IPS-11a (cell line): Measurements from ENCODE around the gene ZEB2.

ENCODE experiments used
- H3K4me3 ChIP-seq: one replicate; pipeline ENCODE4 v1.5.1; 2013; ENCODE audit warnings: low read depth, low read length, control low read depth

The ZEB2 gene

DNA sequence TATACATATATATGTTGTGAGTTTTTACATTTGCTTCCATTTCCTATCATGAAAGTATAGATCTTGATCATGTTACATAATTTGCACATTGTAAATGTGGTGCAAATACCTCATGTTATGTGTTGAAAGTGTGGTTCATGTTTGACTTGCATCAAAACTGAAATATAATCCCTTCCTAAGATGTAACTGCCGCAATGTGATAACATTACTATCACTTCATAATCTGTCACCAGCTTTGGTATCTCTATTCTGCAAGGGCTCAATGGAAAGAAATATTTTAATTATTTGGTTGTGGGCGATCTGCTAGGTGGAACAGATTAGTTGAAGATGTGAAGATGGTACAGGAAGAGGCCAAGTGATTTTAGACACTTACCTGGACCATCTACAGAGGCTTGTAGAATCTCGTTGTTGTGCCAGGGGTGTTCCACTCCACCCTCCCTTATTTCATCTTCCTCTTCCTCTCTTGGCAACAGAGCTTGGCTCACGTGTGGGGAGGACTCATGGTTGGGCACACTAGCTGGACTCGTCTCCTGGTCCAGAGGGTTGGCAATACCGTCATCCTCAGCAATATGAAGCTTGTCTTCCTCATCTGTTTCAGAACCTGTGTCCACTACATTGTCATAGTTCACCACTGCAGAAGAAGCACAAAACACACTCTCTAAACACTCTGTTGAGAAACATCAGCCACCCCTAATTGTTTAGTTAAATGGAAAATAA lies 90.4 kb downstream of the ZEB2 start:
- H3K4me3 ChIP-seq: no peak overlapping the region

DNA sequence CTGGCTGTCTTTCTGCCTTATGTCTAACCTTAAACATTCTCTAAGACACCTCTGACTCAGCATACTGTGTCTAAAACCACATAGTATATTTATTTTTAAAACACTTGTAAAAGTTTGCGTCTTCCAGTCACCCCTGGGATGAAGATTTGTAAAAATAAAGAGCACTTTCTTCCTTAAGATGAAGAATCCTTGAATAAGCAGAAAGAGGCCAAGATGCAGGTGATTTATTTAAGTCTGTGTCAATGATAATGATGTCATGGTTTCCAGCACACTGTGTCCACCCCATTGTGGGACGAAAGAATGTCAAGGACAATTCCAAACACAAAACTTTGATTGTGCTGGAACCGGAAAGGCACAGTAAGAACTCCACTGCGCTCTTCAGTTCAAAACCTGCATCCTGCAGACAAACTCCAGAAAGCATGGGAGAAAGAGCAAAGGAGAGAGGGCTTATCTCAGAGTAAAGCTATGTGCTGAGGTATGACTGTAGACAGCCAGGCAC lies 92.9 kb downstream of the ZEB2 start:
- H3K4me3 ChIP-seq: no peak overlapping the region

DNA sequence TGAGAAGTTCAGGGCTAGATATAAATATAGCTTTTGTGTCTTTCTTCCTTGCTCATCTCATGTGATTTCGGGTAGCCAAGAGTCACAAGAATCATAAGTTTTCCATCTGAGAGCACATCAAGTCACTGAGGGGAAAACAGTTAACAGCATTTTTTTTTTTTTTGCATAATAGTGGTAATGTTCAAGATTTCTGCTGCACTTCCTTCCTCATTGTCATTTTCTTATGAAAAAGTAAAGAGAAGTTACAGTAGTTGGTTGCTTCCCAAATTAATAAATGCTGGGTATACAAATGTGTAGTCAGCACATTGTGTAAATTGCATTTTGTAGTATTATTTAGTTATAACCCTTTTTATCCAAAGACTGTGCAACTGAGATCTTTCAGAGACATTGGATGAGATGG lies 93.6 kb downstream of the ZEB2 start:
- no peak overlapping the region for H3K4me3 ChIP-seq

DNA sequence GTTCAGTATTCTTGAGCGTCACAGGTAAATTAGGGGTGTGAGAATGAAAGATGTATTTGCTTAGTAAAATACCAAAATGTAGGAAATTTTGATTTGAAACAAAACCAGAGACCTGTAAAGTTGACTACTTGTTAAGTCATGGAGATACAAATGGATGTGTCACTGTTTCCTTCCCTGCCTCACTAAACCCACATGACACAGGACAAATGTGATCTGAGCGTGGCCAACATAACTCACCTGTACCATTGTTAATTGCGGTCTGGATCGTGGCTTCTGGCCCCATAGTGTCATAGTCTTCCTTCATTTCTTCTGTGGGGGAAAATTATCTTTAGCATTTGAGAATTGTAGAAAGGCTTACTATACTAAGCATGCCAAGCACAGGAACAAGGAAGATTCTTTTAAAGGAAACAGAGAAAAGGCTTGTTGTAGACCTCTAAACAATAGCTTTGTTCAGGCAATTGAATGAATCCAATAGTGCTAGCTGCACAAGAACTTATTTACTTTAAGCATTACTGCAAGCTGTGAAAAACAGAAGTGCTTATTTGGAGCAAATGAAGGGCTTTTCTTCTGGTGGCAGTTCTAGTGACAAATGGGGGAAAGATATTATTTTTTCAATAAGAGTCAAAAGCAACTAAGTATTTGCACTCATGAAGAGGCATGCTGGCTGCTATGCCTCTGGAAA lies 95.2 kb downstream of the ZEB2 start:
- no peak overlapping the region for H3K4me3 ChIP-seq

DNA sequence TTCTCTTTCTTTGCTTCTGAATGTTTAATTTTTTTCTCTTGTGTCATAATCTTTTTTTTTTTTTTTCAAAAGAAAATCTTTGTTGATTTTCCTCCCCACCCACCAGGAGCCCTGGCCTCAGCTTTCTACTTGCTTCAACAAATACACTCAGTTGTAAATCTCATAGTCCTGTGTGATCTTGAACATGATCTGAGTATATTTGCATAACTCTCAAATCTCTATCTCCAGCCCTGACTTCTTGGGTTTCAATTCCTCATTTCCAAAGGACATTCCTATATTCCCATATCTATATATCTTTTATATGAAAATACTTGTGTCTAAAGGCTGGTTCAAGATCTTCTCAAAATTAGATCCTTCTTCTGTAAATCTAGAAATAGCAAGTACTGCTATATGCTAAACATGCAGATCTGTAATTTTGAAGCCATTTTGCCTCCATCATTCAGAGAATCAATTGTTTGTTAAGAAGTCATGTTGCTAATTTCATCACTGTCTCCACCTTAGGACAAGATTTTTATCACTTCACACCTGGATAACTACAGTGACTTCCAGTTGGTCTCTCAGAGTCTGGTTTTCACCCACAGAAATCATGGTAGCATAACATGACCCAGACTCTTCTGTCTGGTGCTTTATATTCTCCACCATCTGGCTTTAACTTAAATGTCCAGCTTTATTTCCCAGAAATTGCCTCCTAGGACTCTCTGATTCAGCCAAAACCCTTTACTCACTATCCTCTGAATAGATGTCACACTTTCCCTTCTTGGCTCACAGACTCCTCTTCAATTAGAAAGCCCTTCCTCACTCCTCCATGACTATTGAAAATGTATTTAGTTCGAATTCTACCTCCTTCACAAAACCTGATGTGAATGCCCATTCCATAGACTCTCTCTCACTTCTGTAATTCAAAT lies 98.1 kb downstream of the ZEB2 start:
- H3K4me3 ChIP-seq: no peak overlapping the region

DNA sequence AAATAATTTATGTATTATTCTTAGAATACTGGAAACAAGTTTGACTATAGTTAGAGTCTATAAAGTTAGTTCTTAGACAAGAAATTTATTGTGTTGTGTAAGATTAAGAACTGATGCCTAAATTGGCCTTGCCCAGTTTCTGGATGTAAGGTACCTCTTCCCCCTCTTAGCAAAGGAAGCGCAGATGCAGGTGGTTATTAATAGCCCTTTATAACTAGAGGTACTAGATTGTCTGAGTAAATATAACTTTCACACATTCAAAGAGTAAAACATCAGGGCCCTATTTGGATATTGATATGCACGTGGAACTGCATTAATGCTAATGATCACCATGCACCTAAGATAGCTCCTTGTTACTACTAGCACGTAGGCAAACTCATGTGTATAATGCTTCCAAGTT lies 100.7 kb downstream of the ZEB2 start:
- no peak overlapping the region for H3K4me3 ChIP-seq

DNA sequence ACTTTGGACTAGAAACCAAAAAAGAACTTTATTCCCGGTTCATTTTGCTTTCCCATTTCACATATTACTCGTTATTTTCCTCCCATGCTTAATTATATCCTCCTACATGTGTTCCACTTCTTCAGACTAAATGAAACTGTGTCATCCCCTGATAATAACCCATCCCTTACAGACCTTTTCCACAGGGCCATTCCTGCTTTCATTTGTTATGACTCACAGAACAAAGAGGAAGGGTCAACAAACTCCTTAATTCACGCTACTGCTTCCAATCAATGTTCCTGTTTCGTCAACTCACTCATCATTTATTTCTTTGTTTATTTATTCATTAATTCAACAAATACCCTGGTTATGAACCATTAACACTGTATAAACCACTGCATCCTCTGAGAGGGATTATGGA lies 104.5 kb downstream of the ZEB2 start:
- H3K4me3 ChIP-seq: no peak overlapping the region

DNA sequence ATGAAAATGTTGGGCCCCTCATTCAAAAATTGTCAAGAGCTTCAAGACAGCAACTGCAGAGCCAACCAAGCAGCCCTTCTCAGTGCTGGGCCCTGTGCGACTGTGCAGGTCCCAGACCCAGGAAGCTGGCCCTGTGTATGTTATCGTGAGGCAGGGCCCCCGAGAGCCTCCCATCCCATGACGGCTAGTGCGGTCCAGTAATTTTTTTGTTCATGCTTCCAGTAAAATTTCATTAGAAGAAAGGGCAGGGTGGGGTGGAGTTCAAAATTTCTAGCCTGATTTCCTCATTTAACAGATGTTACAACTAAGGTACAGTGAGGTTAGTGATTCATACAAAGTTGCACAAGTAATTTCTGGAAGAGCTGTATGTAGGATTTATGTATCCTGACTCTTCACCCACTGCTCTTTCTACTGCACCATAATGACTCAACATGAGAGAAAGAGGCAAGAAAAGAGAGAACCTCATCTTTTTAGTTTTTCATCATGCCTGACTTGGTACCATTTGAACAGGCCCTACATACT lies 105.5 kb downstream of the ZEB2 start:
- no peak overlapping the region for H3K4me3 ChIP-seq

DNA sequence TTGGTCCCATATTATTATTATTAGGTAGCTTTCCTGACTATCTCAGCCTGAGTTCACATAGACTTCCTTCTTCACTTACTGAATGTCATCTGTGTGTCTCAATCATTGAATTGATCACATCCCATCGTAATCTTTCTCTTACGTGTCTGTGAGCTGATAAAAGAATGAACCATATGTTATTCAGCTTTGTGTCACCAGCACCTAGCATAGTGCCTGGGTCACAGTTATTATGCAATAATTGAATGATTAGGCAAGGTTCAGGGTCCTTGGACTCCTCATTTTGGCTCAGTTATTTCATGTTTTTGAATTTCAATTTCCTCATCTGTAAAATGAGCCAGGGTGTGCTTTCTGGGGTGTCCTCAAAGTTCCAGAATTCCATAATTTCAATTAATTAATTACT lies 107.2 kb downstream of the ZEB2 start:
- H3K4me3 ChIP-seq: no peak overlapping the region

DNA sequence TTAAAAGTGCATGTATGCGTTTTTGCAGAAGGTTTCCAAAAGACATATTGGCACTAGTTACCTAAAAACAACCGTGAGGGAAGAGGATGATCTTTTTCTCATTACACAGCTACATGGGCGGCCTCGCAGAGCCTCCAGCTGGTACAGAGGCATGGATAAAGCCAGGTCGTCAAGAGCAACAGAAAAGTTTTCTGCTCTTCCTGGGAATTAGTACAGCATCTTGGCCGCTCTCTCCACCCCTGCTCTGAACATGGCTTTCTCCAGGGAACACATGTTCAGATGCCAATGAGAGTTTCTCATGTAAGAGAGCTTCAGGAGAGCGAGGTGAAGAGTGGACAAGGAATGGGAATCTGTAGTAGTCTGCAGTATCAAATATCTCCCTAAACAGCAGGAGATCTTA lies 108.4 kb downstream of the ZEB2 start:
- H3K4me3 ChIP-seq: no peak overlapping the region

DNA sequence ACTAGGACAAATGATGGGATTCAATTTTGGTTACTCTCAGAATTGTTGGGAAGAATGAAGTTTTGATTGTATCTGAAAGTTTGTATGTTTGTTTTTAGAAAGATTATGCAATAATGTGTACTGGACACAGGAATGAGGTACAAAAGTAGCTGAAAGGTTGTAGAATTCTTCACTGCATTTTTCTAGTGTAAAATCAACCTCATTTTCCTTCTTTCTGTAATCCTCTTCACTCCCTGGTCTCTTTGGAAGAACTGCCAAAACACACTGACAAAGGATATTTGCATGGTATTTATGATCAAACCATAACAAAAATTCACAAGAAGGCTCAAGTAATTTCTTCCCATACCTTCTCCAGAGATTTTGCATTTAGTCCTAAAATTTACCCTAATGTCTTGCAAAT lies 110.7 kb downstream of the ZEB2 start:
- H3K4me3 ChIP-seq: no peak overlapping the region

DNA sequence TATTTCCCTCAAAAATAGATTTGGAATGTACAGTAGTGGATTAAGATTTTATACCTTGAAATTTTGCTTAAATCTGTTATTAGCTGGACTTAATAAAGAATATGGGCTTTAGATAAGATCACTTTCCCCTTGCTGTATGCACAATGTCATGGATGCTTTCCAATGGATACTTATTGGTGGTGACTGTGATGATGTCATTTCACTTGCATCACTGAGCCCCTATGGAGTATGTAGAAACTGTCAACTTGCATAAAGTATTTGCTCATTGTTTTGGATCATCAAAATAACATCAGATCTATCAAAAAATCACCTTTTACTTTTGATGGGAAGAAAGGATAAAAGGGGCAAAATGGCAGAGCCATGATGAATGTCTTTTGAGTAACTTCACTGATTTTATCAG lies 112.7 kb downstream of the ZEB2 start:
- H3K4me3 ChIP-seq: no peak overlapping the region

DNA sequence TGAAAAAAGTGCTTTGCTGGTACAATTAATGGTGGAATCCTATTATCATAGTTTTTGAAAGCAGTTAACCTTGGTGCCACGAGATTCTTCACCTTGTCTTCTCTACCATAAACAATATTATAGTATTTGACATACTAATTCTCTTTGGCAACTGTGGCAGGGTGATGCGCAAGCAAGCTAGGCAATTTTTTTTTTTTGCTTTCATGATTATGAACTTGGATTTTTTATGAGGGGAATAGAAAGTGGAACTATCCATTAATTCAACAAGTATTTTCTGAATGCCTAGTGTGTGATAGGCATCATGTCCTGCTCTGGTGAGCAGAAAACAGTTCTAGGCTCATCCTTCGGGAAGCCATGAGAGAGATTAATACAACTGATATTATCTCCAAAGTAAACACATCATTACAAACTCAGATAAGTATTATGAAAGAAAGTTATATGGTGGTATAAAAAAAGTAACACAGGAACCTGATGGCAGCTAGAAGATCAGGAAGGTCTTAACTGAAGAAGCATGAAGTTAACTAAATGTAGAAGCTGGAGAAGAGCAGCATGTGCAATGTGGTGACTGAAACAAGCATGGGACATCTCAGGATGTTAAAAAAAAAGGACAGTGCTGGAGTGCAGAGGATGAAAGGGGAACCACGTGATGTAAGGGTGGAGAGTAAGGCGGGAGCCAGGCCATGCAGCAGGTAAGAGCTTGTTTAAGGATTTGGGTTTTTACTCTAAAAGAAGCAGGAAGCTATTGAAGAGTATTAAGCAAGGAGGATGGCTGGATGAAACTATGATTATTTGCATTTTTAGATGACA lies 113.7 kb downstream of the ZEB2 start:
- no peak overlapping the region for H3K4me3 ChIP-seq

DNA sequence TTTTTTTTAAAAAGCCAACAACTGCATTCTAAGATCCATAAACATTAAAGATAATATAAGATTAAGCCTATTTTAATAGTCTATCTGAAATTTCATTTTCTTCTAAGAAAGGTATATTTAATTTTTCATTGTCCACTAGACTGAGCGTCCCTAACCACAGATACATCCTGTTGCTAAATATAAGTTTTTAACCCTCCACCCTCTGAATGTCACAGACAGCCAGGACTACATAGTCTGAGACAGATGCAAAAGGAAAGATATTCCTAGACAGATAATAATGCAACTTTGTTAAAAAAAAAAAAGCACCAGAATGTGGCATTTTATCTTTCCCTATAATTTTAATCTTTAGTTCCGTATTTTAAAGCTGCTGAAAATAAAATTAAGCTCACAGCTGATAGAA lies 114.6 kb downstream of the ZEB2 start:
- no peak overlapping the region for H3K4me3 ChIP-seq

DNA sequence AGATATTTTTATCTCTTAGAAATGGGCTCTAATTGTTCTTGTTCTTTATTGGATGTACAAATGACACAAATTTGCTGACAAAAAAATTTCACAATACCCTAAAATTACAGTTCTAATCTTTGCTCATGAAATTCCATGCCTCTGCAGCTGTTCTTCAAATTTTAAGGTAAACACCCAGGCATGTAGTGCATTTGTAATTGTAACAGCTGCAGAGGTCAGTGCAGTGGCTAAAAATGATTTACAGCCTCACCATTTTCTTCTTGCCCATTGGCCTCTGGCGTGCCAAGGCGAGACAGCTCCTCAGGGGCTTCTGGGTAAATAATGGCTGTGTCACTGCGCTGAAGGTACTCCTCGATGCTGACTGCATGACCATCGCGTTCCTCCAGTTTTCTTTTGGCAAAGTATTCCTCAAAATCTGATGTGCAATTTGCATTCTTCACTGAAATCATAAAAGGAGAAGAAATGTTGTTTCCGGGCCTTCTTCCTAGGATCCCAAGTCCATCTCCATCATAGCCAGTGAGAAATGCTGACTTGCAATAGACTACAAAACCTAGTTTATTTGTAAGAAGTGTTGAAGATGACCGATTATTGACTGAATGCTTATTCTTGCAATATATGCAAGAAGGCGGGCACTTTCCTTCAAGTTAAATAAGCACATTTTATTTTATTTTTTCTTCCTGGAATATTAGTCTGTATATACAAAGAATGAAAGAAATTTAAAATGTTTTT lies 115.2 kb downstream of the ZEB2 start:
- no peak overlapping the region for H3K4me3 ChIP-seq

DNA sequence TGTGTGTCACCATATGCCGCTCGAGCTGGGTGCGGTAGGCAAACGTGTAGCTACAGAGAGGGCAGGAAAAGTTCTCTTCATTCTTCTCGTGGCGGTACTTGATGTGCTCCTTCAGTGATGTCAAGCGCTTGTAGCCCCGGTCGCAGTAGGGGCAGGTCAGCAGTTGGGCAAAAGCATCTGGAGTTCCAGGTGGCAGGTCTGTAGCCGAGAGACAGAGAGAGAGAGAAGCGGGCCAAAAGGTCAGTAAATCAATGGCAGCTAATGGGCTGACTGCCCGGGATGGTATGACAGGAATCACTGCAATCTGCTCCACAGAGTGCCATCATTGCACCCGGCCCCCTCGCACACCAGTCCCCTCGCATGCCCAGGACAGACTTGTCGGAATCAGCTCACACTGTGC lies 116.0 kb downstream of the ZEB2 start:
- no peak overlapping the region for H3K4me3 ChIP-seq

DNA sequence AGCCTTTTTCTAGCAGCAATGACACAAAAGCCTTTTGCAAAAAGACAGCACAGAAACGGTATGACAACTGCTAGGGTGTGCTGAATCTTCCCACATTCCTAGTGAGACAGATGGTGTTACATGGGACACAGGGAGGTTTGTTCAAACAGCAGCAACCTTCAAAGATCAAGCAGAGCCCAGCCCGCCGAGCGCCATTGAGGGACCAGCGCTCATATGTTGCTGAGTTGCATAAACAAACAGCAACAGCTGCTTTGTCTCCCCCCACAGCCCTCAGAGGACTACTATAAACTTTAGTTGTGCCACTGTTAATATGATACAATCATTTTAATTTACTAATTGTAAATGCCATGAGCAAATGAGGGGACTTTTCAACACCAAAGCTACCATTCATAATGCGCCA lies 117.7 kb downstream of the ZEB2 start:
- H3K4me3 ChIP-seq: no peak overlapping the region

DNA sequence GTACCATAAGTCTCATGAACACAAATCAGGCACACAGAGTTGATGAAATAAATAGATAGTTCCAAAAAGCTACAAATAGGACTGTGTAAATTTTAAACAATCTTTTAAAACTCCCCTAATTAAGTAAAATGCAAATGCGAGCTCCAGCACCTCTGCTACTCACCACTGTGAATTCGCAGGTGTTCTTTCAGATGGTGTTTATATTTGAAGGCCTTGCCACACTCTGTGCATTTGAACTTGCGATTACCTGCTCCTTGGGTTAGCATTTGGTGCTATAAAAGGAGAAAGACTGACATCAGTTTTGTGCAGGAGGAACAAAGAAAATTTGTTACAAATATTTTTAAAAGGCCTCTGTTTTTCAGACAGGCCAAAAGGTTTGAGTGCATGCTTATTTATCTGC lies 118.9 kb downstream of the ZEB2 start:
- no peak overlapping the region for H3K4me3 ChIP-seq

DNA sequence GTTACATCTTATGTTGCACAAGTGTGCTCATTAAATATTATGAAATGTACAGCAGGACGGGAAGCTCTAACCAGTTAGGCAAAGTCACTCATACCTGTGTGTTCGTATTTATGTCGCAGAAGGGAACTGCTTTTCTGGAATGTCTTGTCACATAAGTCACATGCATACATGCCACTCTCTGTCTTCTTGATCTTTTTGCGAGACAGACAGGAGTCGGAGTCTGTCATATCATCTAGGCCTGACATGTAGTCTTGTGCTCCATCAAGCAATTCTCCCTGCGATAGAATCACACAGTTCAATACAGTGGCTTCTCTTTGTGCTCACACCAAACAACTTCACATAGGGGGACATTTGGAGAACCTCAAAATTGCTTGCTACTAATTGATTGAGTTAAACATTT lies 123.6 kb downstream of the ZEB2 start:
- H3K4me3 ChIP-seq: no peak overlapping the region

DNA sequence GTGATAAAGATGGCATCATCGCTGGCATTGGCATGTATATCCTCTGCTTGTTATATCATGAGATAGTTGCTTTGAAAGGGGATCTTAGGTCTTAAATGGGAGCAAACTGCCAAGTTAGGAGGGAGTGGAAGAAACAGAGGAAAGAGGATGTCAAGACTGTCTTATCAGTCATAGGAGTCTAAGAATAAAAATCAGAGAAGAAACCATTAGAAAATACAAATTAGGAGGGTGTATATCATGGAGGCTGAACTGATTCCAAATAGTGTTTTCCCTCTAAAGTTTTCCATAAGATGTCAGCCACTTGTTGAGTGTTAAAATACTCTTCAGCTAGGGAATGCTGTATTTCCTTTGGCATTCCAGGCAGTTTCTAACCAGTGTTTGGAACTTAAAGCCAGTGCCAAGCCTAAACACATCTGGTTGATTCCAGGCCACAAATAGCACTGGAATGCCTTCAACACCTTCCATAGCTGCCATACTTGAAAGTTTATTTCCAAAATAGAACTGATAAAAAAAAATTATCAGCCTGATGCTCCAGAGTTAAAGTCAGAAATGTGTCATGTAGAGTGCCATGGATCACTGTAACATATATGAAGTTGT lies 129.4 kb downstream of the ZEB2 start:
- H3K4me3 ChIP-seq: no peak overlapping the region
